HCT116 (cell line): Measurements from ENCODE around the gene EPHA8. TPM values are rescaled to one million over a fixed set of nuclear protein-coding genes. Genes with fewer than 3 reads are reported as not detected.

Experiments used
- ATAC-seq: fragments of 200-7000 bp; cut with Tn5 transposase; 2 replicates; pipeline ENCODE4 v1.9.1; 2020; ENCODE audit warnings: mild to moderate bottlenecking, moderate library complexity
- BruUV-seq: library from RNA; stranded (reverse); fragments of 400-500 nt; replicated peaks from 2 replicates; lab custom pipeline; 2021; lab: Mats Ljungman, UMichigan
- CTCF ChIA-PET: fragments of 300-600 bp; sonication (Branson Sonifier 250); formaldehyde crosslinking; loops from one replicate; lab custom pipeline; 2021; ENCODE audit warnings: antibody characterized with exemption; lab: Charles Lee
- POLR2A ChIA-PET: fragments of 300-600, 350-600 bp; sonication (Branson Sonifier 250); formaldehyde crosslinking; loops from one replicate; lab custom pipeline; 2021; ENCODE audit warnings: antibody characterized with exemption; lab: Charles Lee
- RAD21 ChIA-PET, 2 experiments: fragments of 300-600 bp; sonication (Branson Sonifier 250); formaldehyde crosslinking; loops; one replicate each; lab custom pipeline; 2023; ENCODE audit warnings: low total read pairs in 2 of 2; ENCODE audit not compliant: uncharacterized antibody in 2 of 2, unreplicated experiment in 2 of 2, low non-redundant PET in 1 of 2; lab: Charles Lee
- DNase-seq: peaks from one replicate; pipeline ENCODE4 v3.0.0-alpha.2; 2010; ENCODE audit warnings: low read depth, low spot score
- H2AFZ ChIP-seq: fragments of 200-600 bp; shearing (Covaris generic), sonication (generic); 2 replicates; pipeline ENCODE4 v1.6.1; 2017; ENCODE audit warnings: low read depth, mixed run types, mixed read lengths, antibody characterized with exemption, low read length; ENCODE audit not compliant: poor library complexity, severe bottlenecking
- H3K27ac ChIP-seq: 2 replicates; pipeline ENCODE4 v1.5.1; 2012; ENCODE audit warnings: low read depth, low read length
- H3K27me3 ChIP-seq: fragments of 200-600 bp; sonication (generic); 2 replicates; pipeline ENCODE4 v1.6.1; 2016; ENCODE audit warnings: mixed run types, low read length, mixed read lengths; ENCODE audit not compliant: insufficient read depth
- H3K36me3 ChIP-seq, 2 experiments: fragments of 200-500 bp in 1 of 2; fragments of 200-600 bp in 1 of 2; sonication (Bioruptor generic) in 1 of 2; sonication (generic) in 1 of 2; 2 replicates each; pipeline versions ENCODE4 v1.5.1 to v1.6.1; 2014 to 2016; ENCODE audit warnings: low read length in 2 of 2, inconsistent platforms in 1 of 2, mixed read lengths in 1 of 2, mixed run types in 1 of 2; ENCODE audit not compliant: insufficient read depth in 2 of 2, control insufficient read depth in 1 of 2
- H3K4me1 ChIP-seq, 2 experiments: fragments of 200-600 bp in 1 of 2; sonication (generic) in 1 of 2; 2 replicates each; pipeline versions ENCODE4 v1.5.1 to v1.6.1; 2012 to 2017; ENCODE audit warnings: low read length in 2 of 2, inconsistent platforms in 1 of 2, mild to moderate bottlenecking in 1 of 2, mixed read lengths in 1 of 2, mixed run types in 1 of 2, moderate library complexity in 1 of 2; ENCODE audit not compliant: insufficient read depth in 2 of 2, control insufficient read depth in 1 of 2
- H3K4me2 ChIP-seq: fragments of 200-600 bp; sonication (generic); 2 replicates; pipeline ENCODE4 v1.6.1; 2017; ENCODE audit warnings: mixed run types, low read length, mixed read lengths
- H3K4me3 ChIP-seq, 2 experiments: fragments of 200-600 bp in 1 of 2; sonication (generic) in 1 of 2; replicated peaks in 1 of 2; 2 replicates each; pipeline ENCODE4 v1.5.1; 2011 to 2016; ENCODE audit warnings: low read length in 2 of 2, control low read depth in 1 of 2, low read depth in 1 of 2, mild to moderate bottlenecking in 1 of 2, mixed read lengths in 1 of 2, mixed run types in 1 of 2
- H3K79me2 ChIP-seq: fragments of 200-600 bp; sonication (generic); 2 replicates; pipeline ENCODE4 v1.6.1; 2017; ENCODE audit warnings: mild to moderate bottlenecking, mixed run types, low read length, moderate library complexity, mixed read lengths; ENCODE audit not compliant: insufficient read depth
- H3K9ac ChIP-seq: fragments of 200-600 bp; sonication (generic); 2 replicates; pipeline ENCODE4 v1.6.1; 2016; ENCODE audit warnings: low read length, mixed read lengths
- H3K9me2 ChIP-seq: fragments of 200-600 bp; sonication (generic), shearing (Covaris generic); 2 replicates; pipeline ENCODE4 v1.6.1; 2017; ENCODE audit warnings: mixed run types, mild to moderate bottlenecking, moderate library complexity; ENCODE audit not compliant: insufficient read depth
- H3K9me3 ChIP-seq, 2 experiments: fragments of 200-500 bp in 1 of 2; fragments of 200-600 bp in 1 of 2; sonication (Bioruptor generic) in 1 of 2; sonication (generic) in 1 of 2; 2 replicates each; pipeline ENCODE4 v1.6.1; 2014 to 2017; ENCODE audit warnings: low read length in 2 of 2, mixed read lengths in 2 of 2, inconsistent platforms in 1 of 2, low read depth in 1 of 2, mild to moderate bottlenecking in 1 of 2, mixed run types in 1 of 2, moderate library complexity in 1 of 2; ENCODE audit not compliant: control insufficient read depth in 1 of 2, insufficient read depth in 1 of 2
- H4K20me1 ChIP-seq: fragments of 200-600 bp; sonication (generic), shearing (Covaris generic); 2 replicates; pipeline ENCODE4 v1.6.1; 2017; ENCODE audit warnings: mixed run types, mild to moderate bottlenecking, moderate library complexity; ENCODE audit not compliant: insufficient read depth
- EZH2 ChIP-seq: fragments of 200-600 bp; sonication (generic); IDR thresholded peaks from 2 replicates; pipeline ENCODE4 v1.6.1; 2017; ENCODE audit warnings: antibody characterized with exemption, mixed run types
- SRF ChIP-seq: IDR thresholded peaks from 2 replicates; pipeline ENCODE4 v1.6.1; 2012; ENCODE audit warnings: low read depth
- TCF7L2 ChIP-seq: IDR thresholded peaks from 2 replicates; pipeline ENCODE4 v1.7.0; 2011; ENCODE audit warnings: borderline replicate concordance, inconsistent platforms; ENCODE audit not compliant: insufficient read depth, insufficient read length; ENCODE audit errors: extremely low read depth
- YY1 ChIP-seq: IDR thresholded peaks from 2 replicates; pipeline ENCODE4 v1.6.1; 2011; ENCODE audit warnings: low read length, low read depth, moderate library complexity, mild to moderate bottlenecking; ENCODE audit not compliant: insufficient replicate concordance; ENCODE audit errors: extremely low read depth
- intact Hi-C: fragments of 100-400 bp; cut with micrococcal nuclease; formaldehyde crosslinking; loops from 2 replicates; pipeline ENCODE4 v1.10.0; 2022
- total RNA-seq: library from RNA; stranded (reverse); gene quantifications from one replicate; pipeline ENCODE4 v1.2.1, GENCODE V29; 2021; ENCODE audit not compliant: unreplicated experiment
- TF ChIP-seq, protein P1 (sequence below): IDR thresholded peaks from 2 replicates; pipeline ENCODE4 v1.6.1; 2011; ENCODE audit warnings: mild to moderate bottlenecking, low read length, moderate library complexity; ENCODE audit not compliant: insufficient replicate concordance; ENCODE audit errors: extremely low read depth
- TF ChIP-seq, protein P2 (sequence below), 3 experiments: fragments of 200-600 bp in 1 of 3; sonication (generic) in 1 of 3; IDR thresholded peaks in 2 of 3; conservative IDR thresholded peaks in 1 of 3; 2 replicates each; pipeline ENCODE4 v1.5.1; 2012 to 2017; ENCODE audit warnings: low read depth in 2 of 3, low read length in 2 of 3, antibody characterized with exemption in 1 of 3, borderline replicate concordance in 1 of 3, control low read depth in 1 of 3, mild to moderate bottlenecking in 1 of 3, mixed read lengths in 1 of 3, mixed run types in 1 of 3, moderate library complexity in 1 of 3; ENCODE audit not compliant: insufficient read depth in 1 of 3

The EPHA8 gene
- total RNA-seq, 1 experiment from 2014 or later = 0.30 TPM

DNA sequence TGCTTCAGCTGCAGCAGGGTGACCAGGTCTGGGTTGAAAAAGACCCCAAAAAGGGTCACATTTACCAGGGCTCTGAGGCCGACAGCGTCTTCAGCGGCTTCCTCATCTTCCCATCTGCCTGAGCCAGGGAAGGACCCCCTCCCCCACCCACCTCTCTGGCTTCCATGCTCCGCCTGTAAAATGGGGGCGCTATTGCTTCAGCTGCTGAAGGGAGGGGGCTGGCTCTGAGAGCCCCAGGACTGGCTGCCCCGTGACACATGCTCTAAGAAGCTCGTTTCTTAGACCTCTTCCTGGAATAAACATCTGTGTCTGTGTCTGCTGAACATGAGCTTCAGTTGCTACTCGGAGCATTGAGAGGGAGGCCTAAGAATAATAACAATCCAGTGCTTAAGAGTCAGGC lies 76.0 kb downstream of the EPHA8 start:
- peak; percentile 47; the same call in 1 of the 2 replicates for ATAC-seq
- CTCF ChIA-PET = interaction anchor here (1.0 kb wide), 1 partner anchor 218 kb away, joined by 3 read pairs; no protein-coding TSS in a partner anchor
- Histone ChIP-seq H3K79me2 (no peaks in the 10 kb centered on the region), H2AFZ (no peak overlapping the region), H3K36me3 (no peaks in the 10 kb centered on the region), H3K27me3 (peaks cover 3% of the 10 kb centered on the region; the same call in 1 of the 2 replicates), H4K20me1 (no peaks in the 10 kb centered on the region), H3K9me3 (no peaks in the 10 kb centered on the region), H3K9me2 (no peaks in the 10 kb centered on the region)
- BruUV-seq = no TSS peak
- intact Hi-C loops = no loop called here
- RAD21 ChIA-PET = interaction anchor here (0.6 to 1.8 kb wide), 2 partner anchors 219 to 224 kb away, joined by 3 to 6 read pairs; no protein-coding TSS in a partner anchor
- TF ChIP-seq SRF (no peak), YY1 (no peak), EZH2 (no peak), TCF7L2 (no peak)
- TF ChIP-seq, protein P1, sequence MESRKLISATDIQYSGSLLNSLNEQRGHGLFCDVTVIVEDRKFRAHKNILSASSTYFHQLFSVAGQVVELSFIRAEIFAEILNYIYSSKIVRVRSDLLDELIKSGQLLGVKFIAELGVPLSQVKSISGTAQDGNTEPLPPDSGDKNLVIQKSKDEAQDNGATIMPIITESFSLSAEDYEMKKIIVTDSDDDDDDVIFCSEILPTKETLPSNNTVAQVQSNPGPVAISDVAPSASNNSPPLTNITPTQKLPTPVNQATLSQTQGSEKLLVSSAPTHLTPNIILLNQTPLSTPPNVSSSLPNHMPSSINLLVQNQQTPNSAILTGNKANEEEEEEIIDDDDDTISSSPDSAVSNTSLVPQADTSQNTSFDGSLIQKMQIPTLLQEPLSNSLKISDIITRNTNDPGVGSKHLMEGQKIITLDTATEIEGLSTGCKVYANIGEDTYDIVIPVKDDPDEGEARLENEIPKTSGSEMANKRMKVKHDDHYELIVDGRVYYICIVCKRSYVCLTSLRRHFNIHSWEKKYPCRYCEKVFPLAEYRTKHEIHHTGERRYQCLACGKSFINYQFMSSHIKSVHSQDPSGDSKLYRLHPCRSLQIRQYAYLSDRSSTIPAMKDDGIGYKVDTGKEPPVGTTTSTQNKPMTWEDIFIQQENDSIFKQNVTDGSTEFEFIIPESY = no peak
- TF ChIP-seq, protein P2, sequence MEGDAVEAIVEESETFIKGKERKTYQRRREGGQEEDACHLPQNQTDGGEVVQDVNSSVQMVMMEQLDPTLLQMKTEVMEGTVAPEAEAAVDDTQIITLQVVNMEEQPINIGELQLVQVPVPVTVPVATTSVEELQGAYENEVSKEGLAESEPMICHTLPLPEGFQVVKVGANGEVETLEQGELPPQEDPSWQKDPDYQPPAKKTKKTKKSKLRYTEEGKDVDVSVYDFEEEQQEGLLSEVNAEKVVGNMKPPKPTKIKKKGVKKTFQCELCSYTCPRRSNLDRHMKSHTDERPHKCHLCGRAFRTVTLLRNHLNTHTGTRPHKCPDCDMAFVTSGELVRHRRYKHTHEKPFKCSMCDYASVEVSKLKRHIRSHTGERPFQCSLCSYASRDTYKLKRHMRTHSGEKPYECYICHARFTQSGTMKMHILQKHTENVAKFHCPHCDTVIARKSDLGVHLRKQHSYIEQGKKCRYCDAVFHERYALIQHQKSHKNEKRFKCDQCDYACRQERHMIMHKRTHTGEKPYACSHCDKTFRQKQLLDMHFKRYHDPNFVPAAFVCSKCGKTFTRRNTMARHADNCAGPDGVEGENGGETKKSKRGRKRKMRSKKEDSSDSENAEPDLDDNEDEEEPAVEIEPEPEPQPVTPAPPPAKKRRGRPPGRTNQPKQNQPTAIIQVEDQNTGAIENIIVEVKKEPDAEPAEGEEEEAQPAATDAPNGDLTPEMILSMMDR (IDR thresholded peaks at IDR 0.05 in 2 of 3, conservative IDR thresholded peaks at IDR 0.05 in 1 of 3; ENCODE audit: borderline replicate concordance in 1 of 3, insufficient read depth in 1 of 3, low read depth in 2 of 3, low read length in 2 of 3) = peak in 1 of 3 experiments; percentile 35; a peak in 2 of 6 replicates
- TF ChIP-seq, all 23 proteins: peak for 1
- POLR2A ChIA-PET = no interaction called here
- no peak for DNase-seq
- no peak overlapping the region for H3K9ac ChIP-seq
- no peaks in the 10 kb centered on the region for H3K4me1 ChIP-seq
- no peak overlapping the region for H3K4me2 ChIP-seq
- no peak overlapping the region for H3K4me3 ChIP-seq
- H3K27ac ChIP-seq = no peak overlapping the region
